Epithelial cell of prostate (primary cell): Measurements from ENCODE around the gene TPSB2.
"Not testable (repeated sequence)": the region's sequence is repeated elsewhere in the genome, so short reads cannot be mapped to it uniquely, and the experiment has no call there.

Source experiments
- DNase-seq: peaks from one replicate; pipeline ENCODE4 v3.0.0-alpha.2; 2011; ENCODE audit warnings: low read depth, low spot score
- H3K27ac ChIP-seq: fragments of 450-650 bp; 2 replicates; pipeline ENCODE4 v1.5.1; 2017; ENCODE audit warnings: mild to moderate bottlenecking

The TPSB2 gene

GRCh38 chr16:1209081-1209480 is 20.9 kb downstream of the TPSB2 start:
- H3K27ac ChIP-seq = no peak overlapping the region
- no peak for DNase-seq

GRCh38 chr16:1208239-1208830 is 21.6 kb downstream of the TPSB2 start:
- DNase-seq = no peak
- H3K27ac ChIP-seq = no peak overlapping the region

GRCh38 chr16:1206786-1207185 is 23.2 kb downstream of the TPSB2 start:
- no peak for DNase-seq
- no peak overlapping the region for H3K27ac ChIP-seq

GRCh38 chr16:1206326-1206725 is 23.7 kb downstream of the TPSB2 start:
- no peak overlapping the region for H3K27ac ChIP-seq
- no peak for DNase-seq

- no peak for DNase-seq
- H3K27ac ChIP-seq = no peak overlapping the region
These were observed 25.1 kb downstream of the TPSB2 start for GRCh38 chr16:1204933-1205332.

- DNase-seq = no peak
- no peak overlapping the region for H3K27ac ChIP-seq
These were observed 27.7 kb downstream of the TPSB2 start for GRCh38 chr16:1202274-1202673.

GRCh38 chr16:1201444-1201843 is 28.5 kb downstream of the TPSB2 start:
- H3K27ac ChIP-seq = no peak overlapping the region
- no peak for DNase-seq

- no peak for DNase-seq
- no peak overlapping the region for H3K27ac ChIP-seq
These were observed 29.9 kb downstream of the TPSB2 start for GRCh38 chr16:1200014-1200627.

GRCh38 chr16:1199347-1200013 is 30.5 kb downstream of the TPSB2 start:
- no peak overlapping the region for H3K27ac ChIP-seq
- no peak for DNase-seq

GRCh38 chr16:1198671-1199346 is 31.2 kb downstream of the TPSB2 start:
- not testable (repeated sequence) for H3K27ac ChIP-seq, DNase-seq

- DNase-seq = no peak
- no peak overlapping the region for H3K27ac ChIP-seq
These were observed 31.8 kb downstream of the TPSB2 start for GRCh38 chr16:1198194-1198593.

- H3K27ac ChIP-seq = no peak overlapping the region
- no peak for DNase-seq
These were observed 32.6 kb downstream of the TPSB2 start for GRCh38 chr16:1197237-1197866.

GRCh38 chr16:1196494-1196893 is 33.5 kb downstream of the TPSB2 start:
- DNase-seq = no peak
- no peak overlapping the region for H3K27ac ChIP-seq

GRCh38 chr16:1195393-1195666 is 34.7 kb downstream of the TPSB2 start:
- no peak overlapping the region for H3K27ac ChIP-seq
- no peak for DNase-seq

GRCh38 chr16:1194665-1195392 is 35.2 kb downstream of the TPSB2 start:
- no peak for DNase-seq

GRCh38 chr16:1193825-1194581 is 36.0 kb downstream of the TPSB2 start:
- DNase-seq = no peak
- H3K27ac ChIP-seq = no peak overlapping the region

More at GRCh38 chr16:1194665-1195392, 35.2 kb downstream of the TPSB2 start:
- H3K27ac ChIP-seq = no peak overlapping the region

GRCh38 chr16:1193143-1193824 is 36.7 kb downstream of the TPSB2 start:
- H3K27ac ChIP-seq = no peak overlapping the region
- no peak for DNase-seq

GRCh38 chr16:1192384-1193073 is 37.5 kb downstream of the TPSB2 start:
- DNase-seq = no peak
- H3K27ac ChIP-seq = no peak overlapping the region
